NCI-H510A treated with DMSO at 0.1 percent for 48 hours (cell line): ENCODE results near the gene VWDE.
"Not testable (repeated sequence)": the region's sequence is repeated elsewhere in the genome, so short reads cannot be mapped to it uniquely, and the experiment has no call there.

Experiments
- DNase-seq: peaks from one replicate; lab custom pipeline; 2025; lab: John Stamatoyannopoulos, UW

Gene VWDE

DNA sequence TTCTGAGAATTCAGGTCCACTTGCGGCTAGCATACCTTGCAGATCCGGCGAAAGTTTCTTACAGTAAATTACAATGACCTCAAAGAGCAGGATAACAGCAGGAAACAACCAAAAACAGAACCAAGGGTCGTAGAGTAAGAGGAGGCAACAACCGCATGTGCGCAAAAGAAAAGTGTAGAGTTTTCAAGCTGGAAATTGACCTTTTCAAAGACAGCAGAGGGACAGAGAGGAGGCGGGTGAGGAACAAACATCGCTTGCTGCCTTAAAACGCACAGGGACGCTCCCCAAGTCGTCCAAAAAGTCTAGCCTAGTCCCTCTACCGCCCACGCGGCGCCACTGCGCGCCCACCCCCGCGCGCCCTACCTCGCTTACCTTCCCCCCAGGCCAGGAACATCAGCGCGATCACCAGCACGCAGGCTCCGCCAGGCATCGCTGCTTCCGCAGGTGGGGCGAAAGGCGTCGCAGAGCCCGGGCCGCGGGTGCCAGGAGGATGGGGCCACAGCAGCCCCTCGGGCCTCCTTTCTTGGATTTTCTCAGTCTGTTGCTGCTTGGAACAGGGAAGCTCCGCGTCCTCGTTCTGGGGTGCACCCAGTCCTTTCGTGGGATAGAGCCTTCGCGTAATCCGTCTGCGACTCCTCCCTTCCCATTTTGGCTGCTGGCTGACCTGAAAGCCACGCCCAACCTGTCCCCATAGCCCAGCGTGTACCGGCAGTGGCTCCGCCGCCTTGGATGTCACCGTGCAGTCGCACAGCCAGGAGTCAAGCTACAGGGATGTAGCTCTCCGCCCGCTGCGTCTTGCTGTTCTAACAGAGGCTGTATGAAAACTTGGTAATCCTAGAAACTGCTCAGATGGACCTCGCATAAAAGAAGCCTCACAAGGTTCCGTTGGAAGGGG, at the start of gene VWDE:
TSS of gene VWDE (minus strand) at position 579 of the 895 bp plus-strand sequence. CDS start at position 430, 149 bp downstream.
- peak; percentile 79 for DNase-seq

- not testable (repeated sequence) for DNase-seq
These were observed 49.5 kb upstream of the VWDE start for GRCh38 chr7:12453136-12453535.

DNA sequence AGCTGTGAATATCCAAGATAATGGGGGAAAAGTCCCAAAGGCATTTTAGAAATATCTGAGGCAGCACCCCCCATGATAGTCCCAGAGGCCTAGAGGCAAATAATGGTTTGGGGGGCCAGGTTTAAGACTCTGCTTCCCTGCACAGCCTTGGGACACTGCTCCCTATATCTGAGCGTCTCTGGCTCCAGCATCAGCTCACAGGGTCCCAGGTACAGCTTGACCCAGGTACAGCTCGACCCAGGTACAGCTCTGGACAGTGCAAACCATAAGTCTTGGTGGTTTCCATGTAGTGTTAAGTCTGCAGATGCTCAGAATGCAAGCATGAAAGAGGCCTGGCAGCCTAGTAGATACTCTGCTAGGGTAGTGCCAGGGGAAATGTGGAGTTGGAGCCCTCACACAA, 47.0 kb upstream of the VWDE start:
- no peak for DNase-seq

DNA sequence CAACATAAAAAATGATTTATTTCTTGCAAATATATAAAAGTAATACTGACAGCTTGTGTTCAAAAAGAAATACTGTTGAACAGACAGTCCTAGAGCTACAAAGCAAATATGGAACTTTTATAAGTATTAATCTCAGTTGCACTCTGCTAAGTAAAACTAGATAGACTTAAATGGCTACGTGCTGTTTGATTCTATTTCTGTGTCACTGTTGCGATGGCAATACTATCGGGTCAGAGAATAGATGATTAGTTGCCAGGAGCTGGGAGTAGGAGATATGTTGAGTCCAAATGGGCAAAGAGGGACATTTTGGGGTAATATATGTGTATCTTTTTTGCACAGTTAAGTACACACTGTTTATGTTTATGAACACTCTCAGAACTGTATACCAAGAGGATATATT, 41.1 kb upstream of the VWDE start:
- no peak for DNase-seq

DNA sequence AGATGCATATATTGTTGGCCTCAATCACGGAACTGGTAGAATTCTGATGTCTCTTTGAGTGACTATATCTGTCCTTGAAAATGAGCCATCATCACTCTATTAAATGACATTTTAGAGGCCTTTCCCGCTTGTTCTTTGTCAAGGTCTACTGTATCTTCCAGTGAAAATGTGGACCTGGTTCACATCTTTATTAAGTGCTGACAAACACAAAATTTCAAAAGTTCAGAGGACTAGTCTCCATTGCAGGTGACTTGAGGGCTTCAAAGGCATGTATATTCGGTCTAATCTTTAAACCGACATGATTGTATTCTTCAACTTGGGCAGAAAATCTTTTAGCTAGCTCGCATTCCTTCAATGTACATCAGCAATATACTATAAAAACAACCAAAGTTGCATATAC, 36.6 kb upstream of the VWDE start:
- no peak for DNase-seq

DNA sequence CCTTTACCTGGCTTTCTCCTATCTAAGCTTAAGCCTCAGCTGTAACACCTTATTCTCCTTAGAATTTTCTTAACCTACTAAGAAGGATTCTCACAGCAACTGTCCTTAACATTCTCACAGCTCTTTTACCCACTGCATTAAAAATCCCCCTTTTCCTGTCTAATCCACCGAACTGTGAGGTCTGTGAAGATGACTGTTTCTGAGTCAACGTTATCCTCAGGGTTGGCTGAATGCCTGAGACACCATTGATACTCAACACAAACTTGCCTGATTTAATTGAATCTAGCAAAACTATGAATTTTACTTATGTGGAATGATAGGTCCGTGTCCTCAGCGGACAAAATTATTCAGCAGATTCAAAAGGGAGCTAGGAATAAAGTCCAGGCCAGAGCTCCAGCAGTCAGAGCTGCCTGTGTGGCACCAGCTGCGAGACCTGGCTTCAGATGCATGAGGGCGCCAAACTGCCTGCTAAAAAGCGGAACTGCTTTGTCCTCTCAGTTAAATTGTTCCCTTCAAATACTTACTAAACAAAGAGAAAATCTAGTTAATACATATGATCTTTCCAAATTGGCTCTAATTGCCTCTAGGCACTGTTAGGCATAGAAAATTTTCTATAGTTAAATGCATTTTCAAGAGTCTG, 33.4 kb upstream of the VWDE start:
- DNase-seq = no peak

DNA sequence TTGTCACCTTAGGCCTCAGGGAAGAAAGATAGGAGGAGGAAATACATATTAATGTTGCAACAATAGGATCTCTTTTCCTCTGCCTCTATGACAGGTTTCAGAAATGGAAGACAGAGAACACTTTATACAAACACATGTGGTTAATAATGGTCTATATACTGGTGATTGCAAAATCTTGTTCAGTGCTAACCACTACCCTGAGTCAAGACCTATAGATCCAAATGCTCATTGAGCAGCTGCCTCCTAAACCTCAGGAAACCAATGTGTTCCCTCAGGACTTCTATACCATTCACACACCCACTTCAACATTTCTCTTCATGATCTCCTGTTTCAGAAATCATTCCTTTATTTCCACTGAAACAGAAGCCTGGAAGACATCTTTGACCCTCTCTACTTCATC, 32.5 kb upstream of the VWDE start:
- DNase-seq = no peak

GRCh38 chr7:12434012-12434642, 30.5 kb upstream of the VWDE start:
- no peak for DNase-seq

GRCh38 chr7:12431886-12432556, 28.4 kb upstream of the VWDE start:
- DNase-seq = no peak

- DNase-seq = no peak
These were observed 21.6 kb upstream of the VWDE start for GRCh38 chr7:12425311-12425710.

DNA sequence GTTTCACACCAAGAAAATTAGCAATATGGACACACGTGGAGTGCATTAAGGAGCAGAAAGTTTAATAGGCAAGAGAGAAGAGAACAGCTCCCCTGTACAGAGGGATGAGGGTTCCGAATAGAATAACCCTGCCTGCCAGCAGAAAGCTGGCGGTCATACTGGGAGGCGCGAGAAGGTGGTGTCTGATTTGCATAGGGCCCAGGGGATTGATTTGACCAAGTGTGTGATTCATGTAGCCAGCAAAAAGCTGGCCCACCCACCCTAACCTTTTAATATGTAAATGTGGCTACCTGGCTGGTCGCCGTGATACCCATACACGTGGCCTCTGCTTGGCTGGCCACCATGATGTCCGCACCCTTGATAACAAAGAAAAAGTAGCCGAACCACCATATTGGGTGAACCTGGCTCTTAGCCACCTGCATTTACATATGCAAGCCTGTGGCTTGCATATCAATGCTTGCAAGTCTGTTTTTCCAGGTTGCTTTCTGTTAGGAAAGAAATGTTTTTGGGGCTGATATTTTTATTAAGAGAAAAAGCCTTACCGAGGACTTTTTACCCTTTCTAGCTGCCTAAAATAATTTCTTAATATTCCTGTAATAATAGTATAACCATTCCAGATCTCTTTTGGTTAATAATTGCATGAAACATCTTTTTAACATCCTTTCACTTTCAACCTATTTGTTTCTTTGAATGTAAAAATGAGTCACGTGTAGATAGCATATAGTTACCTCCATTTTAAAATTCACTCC, 20.5 kb upstream of the VWDE start:
- DNase-seq = no peak

DNA sequence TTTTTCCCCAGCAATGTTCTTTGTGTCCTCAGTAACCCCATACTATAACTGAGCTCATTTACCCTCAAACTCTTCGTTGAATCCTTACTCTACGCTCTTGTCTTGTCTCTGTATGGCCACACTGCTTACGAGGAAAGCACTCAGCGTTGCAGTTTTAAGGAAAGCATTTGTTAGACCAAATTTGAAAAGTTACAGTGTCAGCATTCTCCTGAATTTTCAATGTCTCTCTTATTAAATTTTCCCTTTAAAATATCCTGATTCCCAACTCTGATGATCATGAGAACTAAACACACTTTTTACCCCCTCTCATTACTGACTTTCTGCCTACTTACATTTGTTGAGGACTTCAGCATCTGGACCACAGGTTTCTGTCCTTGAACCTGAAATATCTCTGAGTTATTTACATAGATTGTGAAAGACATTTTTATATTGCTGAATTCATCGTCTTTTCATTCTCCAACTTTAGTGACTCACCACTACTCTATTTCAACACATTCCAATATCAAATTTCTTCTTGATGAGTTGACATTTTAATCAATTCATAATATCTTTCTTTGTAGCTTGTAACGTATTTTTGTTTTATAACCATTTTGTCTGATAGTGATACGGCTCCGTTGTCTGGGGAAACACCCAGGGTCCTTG, 19.8 kb upstream of the VWDE start:
- no peak for DNase-seq

GRCh38 chr7:12422554-12423320, 19.1 kb upstream of the VWDE start:
- no peak for DNase-seq

DNA sequence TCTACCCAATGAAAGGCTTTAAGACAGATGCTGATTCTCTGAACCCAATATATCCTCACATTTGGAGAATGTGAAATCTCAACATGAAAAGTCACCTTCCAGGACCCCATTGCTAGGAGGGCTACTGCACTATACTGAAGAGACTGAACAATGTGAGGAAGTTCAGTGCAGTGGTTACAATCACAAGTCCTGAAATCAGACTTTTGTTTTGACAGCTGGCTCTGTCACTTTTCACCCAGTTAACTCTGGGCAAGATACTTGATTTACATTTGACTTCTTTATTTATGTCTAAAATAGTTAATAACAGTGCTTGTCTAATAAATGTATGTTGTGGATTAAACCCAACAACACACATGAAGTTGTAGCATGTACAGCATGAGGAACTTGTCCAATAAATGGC, 14.8 kb upstream of the VWDE start:
- no peak for DNase-seq

DNA sequence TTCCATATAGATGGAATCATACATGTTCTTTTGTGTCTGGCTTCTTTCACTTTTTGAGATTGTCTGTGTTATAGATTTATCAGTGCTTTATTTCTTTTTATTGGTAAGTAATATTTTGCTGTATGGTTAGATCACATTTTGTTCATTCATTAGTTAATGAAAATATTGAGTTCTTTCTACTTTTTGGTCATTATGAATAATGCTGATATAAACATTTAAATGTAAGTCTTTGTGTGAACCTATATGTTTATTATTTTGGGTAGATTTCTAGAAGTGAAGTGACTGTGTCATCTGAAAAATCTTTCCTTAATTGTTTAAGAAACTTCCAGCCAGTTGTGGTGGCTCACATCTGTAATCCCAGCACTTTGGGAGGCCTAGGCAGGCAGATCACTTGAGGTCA, 11.4 kb upstream of the VWDE start:
- no peak for DNase-seq

DNA sequence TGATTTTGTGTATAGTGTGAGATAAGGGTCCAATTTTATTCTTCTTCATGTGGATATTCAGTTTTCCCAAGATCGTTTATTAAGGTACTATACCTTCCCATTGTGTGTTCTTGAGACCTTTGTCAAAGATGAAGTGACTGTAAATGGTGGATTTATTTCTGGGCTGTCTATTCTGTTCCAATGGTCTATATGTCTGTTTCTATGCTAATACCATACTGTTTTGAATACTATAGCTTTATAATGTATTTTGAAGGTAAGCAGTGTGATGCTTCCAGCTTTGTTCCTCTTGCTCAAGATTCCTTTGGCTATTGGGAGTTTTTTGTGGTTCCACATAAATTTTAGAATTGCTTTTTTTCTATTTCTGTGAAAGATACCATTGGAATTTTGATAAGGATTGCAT, 8.7 kb upstream of the VWDE start:
- no peak for DNase-seq

GRCh38 chr7:12410523-12410922, 6.9 kb upstream of the VWDE start:
- no peak for DNase-seq

DNA sequence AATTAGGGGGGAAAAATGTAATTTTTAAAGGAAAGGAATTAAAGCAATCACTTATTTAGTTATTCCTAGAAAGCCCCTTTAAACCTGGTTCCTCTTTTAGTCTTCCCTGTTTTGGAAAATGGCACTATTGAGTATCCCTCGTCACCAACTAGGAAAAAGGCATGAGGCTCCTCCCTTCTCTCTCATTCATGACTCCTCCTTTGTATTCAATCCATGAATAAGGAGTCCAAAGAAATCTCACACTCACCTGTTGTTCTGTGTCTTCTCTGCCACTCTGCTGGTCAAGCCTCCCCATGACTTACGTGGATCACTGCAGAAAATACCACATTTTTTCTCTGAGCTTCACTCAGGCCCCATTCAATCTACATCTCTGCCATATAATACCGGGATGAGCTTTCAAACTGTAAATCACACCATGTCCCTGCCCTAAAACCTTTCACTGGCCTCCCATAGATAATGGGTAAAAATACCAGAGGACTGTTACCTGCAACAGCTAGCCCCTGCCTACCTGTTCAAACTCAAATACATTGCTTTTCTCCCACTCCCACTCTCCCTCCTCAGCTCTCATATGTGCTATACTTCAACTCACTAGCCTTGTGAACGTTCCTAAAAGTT, 5.5 kb upstream of the VWDE start:
- no peak for DNase-seq

- not testable (repeated sequence) for DNase-seq
These were observed 4.0 kb upstream of the VWDE start for GRCh38 chr7:12407652-12408051.

GRCh38 chr7:12402365-12402725, 1.3 kb downstream of the VWDE start:
- DNase-seq = no peak
